Testis (tissue), 3 donors: Measurements from ENCODE around the gene COL2A1. TPM values are rescaled to one million over a fixed set of nuclear protein-coding genes. Genes with fewer than 3 reads are reported as not detected.

ENCODE experiments used
- DNase-seq: peaks from one replicate; pipeline ENCODE4 v3.0.0-alpha.2; 2019
- H3K27ac ChIP-seq, 2 donors: fragments of 200-600 bp; sonication (generic); one replicate each; pipeline ENCODE4 v1.5.1; 2019
- H3K27me3 ChIP-seq: fragments of 200-600 bp; sonication (generic); one replicate; pipeline ENCODE4 v1.5.1; 2019
- H3K36me3 ChIP-seq: fragments of 200-600 bp; sonication (generic); one replicate; pipeline ENCODE4 v1.5.1; 2017; ENCODE audit warnings: low read depth; ENCODE audit errors: missing control alignments
- H3K4me1 ChIP-seq: fragments of 200-600 bp; sonication (generic); one replicate; pipeline ENCODE4 v1.5.1; 2019
- H3K4me3 ChIP-seq, 2 donors: fragments of 200-600 bp; sonication (generic); one replicate each; pipeline ENCODE4 v1.5.1; 2017 to 2019
- H3K9me3 ChIP-seq: fragments of 200-600 bp; sonication (generic); one replicate; pipeline ENCODE4 v1.5.1; 2017
- POLR2A ChIP-seq: fragments of 450-650 bp; IDR thresholded peaks from one replicate; pipeline ENCODE4 v1.6.1; 2017; ENCODE audit warnings: antibody characterized with exemption, mild to moderate bottlenecking, moderate library complexity
- WGBS, 2 donors: methylation state at CpG; one replicate each; pipeline ENCODE4 v1.1.5; 2018; 5-methylcytosine and 5-hydroxymethylcytosine counted together
- intact Hi-C: fragments of 100-400 bp; cut with DNase I; formaldehyde crosslinking; loops from one replicate; pipeline ENCODE4 v1.15.1; 2023; ENCODE audit warnings: low total_unique reads
- polyA plus RNA-seq: library from polyadenylated mRNA; stranded (reverse); fragments of 350-450 nt; fragmentation: Illumina TruSeq; extraction: RNeasy Lipid Tissue Mini Kit (QIAGEN cat#74804); gene quantifications from one replicate; pipeline ENCODE4 v1.2.3, GENCODE V29; 2014; ENCODE audit warnings: low read depth, low replicate concordance; ENCODE audit not compliant: insufficient read depth
- total RNA-seq, 2 donors: library from RNA; depleted of rRNA; stranded (reverse); fragments of >200 nt; gene quantifications; one replicate each; pipeline ENCODE4 v1.2.3, GENCODE V29; 2016
- TF ChIP-seq, protein P1 (sequence below), 3 experiments: fragments of 450-650 bp in 2 of 3; fragments of 200-600 bp in 1 of 3; sonication (generic) in 1 of 3; IDR thresholded peaks; one replicate each; pipeline ENCODE4 v1.5.1; 2016 to 2019; ENCODE audit warnings: antibody characterized with exemption in 3 of 3, mild to moderate bottlenecking in 2 of 3, moderate library complexity in 1 of 3

Gene COL2A1
- total and polyA plus RNA-seq, 3 donors from 2014 or later: 1.8 to 8.0 (median 2.8) TPM

GRCh38 chr12:47947341-47947740, 56.9 kb downstream of the COL2A1 start:
- Histone ChIP-seq H3K4me3 (no peak overlapping the region), H3K9me3 (no peaks in the 10 kb centered on the region), H3K27me3 (no peaks in the 10 kb centered on the region), H3K36me3 (no peaks in the 10 kb centered on the region), H3K27ac (no peak overlapping the region), H3K4me1 (peaks cover 7% of the 10 kb centered on the region)
- no peak for DNase-seq
- intact Hi-C loops: no loop called here
- WGBS, 2 donors: 37 to 47% methylated on average over 12 of the region's 12 CpGs
- no peak for TF ChIP-seq POLR2A
- TF ChIP-seq, protein P1, sequence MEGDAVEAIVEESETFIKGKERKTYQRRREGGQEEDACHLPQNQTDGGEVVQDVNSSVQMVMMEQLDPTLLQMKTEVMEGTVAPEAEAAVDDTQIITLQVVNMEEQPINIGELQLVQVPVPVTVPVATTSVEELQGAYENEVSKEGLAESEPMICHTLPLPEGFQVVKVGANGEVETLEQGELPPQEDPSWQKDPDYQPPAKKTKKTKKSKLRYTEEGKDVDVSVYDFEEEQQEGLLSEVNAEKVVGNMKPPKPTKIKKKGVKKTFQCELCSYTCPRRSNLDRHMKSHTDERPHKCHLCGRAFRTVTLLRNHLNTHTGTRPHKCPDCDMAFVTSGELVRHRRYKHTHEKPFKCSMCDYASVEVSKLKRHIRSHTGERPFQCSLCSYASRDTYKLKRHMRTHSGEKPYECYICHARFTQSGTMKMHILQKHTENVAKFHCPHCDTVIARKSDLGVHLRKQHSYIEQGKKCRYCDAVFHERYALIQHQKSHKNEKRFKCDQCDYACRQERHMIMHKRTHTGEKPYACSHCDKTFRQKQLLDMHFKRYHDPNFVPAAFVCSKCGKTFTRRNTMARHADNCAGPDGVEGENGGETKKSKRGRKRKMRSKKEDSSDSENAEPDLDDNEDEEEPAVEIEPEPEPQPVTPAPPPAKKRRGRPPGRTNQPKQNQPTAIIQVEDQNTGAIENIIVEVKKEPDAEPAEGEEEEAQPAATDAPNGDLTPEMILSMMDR (IDR thresholded peaks at IDR 0.05): no peak

DNA sequence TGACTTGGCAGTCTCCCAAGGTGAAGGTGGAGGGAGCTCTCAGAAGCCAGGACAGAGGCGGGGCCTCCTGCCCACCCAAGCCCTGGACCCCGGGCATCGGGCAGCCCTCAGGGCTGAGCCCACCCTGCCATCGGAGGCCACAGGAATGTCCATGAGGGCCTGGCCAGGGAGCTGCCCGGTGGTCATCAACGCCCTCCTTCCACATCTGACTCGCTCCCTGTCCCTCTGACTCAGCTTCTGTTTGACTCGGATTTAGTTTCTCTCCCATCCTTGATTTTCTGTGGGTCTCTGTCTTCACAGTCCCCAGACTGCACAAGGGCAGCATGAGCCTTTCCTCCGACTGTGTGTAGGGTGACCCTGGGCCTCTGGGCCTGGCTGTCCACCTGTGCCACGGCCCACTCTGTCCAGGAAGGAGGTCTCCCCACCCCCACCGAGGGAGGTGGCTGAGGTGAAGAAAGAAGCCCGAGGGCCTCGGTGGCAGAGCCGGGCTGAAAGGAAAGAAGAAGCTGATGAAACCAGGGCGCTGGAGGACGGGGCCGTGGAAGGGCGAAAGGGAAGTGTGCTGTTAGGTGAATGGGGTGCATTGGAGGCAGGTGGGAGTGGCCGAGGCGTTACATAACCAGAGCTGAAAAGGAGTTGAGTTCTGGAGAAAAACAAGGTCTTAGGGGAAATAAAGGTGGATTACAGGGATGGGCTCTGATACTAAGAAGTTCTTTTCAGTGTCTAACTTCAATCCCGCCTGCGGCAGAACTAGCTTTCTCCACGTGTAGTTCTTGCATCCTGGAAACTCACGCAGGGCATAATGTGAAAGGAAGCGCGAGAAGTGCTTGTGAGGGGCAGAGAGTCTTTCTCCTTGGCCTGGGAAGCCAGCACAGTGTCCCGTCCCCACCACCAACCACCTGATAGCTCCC, 57.6 kb downstream of the COL2A1 start:
- no peak overlapping the region for H3K27ac ChIP-seq
- TF ChIP-seq POLR2A: no peak
- TF ChIP-seq, protein P1 (IDR thresholded peaks at IDR 0.05): no peak
- no peaks in the 10 kb centered on the region for H3K9me3 ChIP-seq
- no peaks in the 10 kb centered on the region for H3K36me3 ChIP-seq
- intact Hi-C loops: no loop called here
- no peaks in the 10 kb centered on the region for H3K27me3 ChIP-seq
- peaks cover 7% of the 10 kb centered on the region for H3K4me1 ChIP-seq
- DNase-seq: no peak
- no peak overlapping the region for H3K4me3 ChIP-seq
- 67 to 69% methylated on average over 27 of the region's 27 CpGs for WGBS, 2 donors

DNA sequence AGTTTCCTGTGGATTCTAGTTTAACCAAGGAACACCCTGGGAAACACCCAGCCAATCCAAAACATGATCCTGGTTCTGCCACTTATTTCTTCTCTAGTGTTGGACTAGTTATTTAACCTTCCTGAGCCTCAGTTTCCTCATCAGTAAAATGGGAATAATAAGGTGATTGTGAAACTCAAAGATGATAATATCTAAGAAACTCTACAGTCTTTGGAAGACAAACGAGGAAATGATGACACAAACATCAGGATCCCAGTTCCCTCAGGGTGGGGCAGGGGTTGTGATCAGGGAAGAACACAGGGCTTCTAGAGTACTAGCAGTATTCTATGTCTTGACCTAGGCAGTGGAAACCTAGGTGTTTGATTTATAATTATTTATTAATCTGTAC, 58.9 kb downstream of the COL2A1 start:
- Histone ChIP-seq H3K27me3 (no peaks in the 10 kb centered on the region), H3K36me3 (no peaks in the 10 kb centered on the region), H3K4me3 (no peak overlapping the region), H3K27ac (no peak overlapping the region), H3K9me3 (no peaks in the 10 kb centered on the region), H3K4me1 (peaks cover 7% of the 10 kb centered on the region)
- no peak for DNase-seq
- intact Hi-C loops: no loop called here
- TF ChIP-seq, protein P1 (IDR thresholded peaks at IDR 0.05): no peak
- TF ChIP-seq POLR2A: no peak
- WGBS, 2 donors: 84 to 85% methylated on average over 1 of the region's 1 CpG

- Histone ChIP-seq H3K4me3 (no peak overlapping the region), H3K36me3 (no peaks in the 10 kb centered on the region), H3K27me3 (no peaks in the 10 kb centered on the region), H3K4me1 (peaks cover 7% of the 10 kb centered on the region), H3K9me3 (no peaks in the 10 kb centered on the region), H3K27ac (no peak overlapping the region)
- TF ChIP-seq, protein P1 (IDR thresholded peaks at IDR 0.05): no peak
- no peak for TF ChIP-seq POLR2A
- intact Hi-C loops: no loop called here
- 85 to 92% methylated on average over 6 of the region's 6 CpGs for WGBS, 2 donors
- no peak for DNase-seq
Measured at GRCh38 chr12:47944685-47945340, 59.5 kb downstream of the COL2A1 start.
